ENCODE measurements around the gene SCAPER. TPM values are rescaled to one million over a fixed set of nuclear protein-coding genes. Genes with fewer than 3 reads are reported as not detected.
A peak's percentile ranks its signal among the peaks of the same experiment; 100 is the strongest.

SCAPER gene
- total RNA-seq, 2 donors from 2014 or later = 16.6 to 27.9 TPM

- intact Hi-C loops (cut with DNase I, micrococcal nuclease) = no loop called here
- peak in 1 of 2 donors; percentile 57 for DNase-seq
- peak; percentile 28 for ATAC-seq
Observed at GRCh38 chr15:76342382-76343201, 562.5 kb downstream of the SCAPER start.

DNA sequence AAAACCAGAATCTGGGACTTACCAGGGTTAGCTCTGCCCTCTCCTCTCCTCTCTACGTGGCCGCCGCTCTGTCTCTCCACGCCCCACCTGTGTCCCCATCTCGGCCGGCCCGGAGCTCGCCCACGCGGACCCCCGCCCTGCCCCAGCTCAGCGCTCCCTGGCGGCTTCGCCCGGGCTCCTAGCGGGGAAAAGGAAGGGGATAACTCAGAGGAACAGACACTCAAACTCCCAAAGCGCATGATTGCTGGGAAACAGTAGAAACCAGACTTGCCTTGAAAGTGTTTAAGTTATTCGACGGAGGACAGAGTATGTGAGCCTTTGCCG lies 563.1 kb downstream of the SCAPER start:
- ATAC-seq (no peak), DNase-seq (no peak)
- intact Hi-C loops (cut with DNase I, micrococcal nuclease) = no loop called here

GRCh38 chr15:76341366-76342057 lies 563.6 kb downstream of the SCAPER start:
- peak in 1 of 2 donors; percentile 35 for DNase-seq
- intact Hi-C loops (cut with DNase I, micrococcal nuclease) = no loop called here

DNA sequence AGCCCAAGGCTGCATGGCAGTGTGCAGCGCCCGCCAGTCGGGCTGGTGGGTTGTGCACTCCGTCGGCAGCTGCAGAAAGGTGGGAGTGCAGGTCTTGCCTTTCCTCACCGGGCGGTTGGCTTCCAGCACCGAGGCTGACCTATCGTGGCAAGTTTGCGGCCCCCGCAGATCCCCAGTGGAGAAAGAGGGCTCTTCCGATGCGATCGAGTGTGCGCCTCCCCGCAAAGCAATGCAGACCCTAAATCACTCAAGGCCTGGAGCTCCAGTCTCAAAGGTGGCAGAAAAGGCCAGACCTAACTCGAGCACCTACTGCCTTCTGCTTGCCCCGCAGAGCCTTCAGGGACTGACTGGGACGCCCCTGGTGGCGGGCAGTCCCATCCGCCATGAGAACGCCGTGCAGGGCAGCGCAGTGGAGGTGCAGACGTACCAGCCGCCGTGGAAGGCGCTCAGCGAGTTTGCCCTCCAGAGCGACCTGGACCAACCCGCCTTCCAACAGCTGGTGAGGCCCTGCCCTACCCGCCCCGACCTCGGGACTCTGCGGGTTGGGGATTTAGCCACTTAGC lies 564.3 kb downstream of the SCAPER start:
- peak; percentile 53 for ATAC-seq
- intact Hi-C loops (cut with DNase I, micrococcal nuclease) = no loop called here
- DNase-seq = peak; percentile 49 to 62

More at GRCh38 chr15:76341366-76342057, 563.6 kb downstream of the SCAPER start:
- peak; percentile 27 for ATAC-seq

DNA sequence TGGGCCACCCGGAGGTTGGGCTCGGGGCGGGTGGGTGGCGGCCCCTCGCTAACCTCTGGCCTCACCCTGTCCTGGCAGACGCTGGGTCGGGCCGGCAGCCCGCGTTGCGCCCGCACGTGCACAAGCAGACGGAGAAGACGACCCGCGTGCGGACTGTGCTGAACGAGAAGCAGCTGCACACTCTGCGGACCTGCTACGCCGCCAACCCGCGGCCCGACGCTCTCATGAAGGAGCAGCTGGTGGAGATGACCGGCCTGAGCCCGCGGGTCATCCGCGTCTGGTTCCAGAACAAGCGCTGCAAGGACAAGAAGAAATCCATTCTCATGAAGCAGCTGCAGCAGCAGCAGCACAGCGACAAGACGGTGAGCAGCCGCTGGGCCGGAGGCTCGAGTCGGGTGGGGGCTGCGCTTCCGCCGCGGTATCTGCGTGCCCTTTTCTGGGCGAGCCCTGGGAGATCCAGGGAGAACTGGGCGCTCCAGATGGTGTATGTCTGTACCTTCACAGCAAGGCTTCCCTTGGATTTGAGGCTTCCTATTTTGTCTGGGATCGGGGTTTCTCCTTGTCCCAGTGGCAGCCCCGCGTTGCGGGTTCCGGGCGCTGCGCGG lies 564.8 kb downstream of the SCAPER start:
- intact Hi-C loops (cut with DNase I, micrococcal nuclease) = no loop called here
- DNase-seq = peak in 1 of 2 donors; percentile 54
- ATAC-seq = peak; percentile 20

- intact Hi-C loops (cut with DNase I, micrococcal nuclease) = no loop called here
- no peak for DNase-seq
- no peak for ATAC-seq
Observed at GRCh38 chr15:76339305-76340197, 565.6 kb downstream of the SCAPER start.

- DNase-seq (no peak), ATAC-seq (no peak)
- intact Hi-C loops (cut with DNase I, micrococcal nuclease) = no loop called here
Observed at GRCh38 chr15:76338486-76339304, 566.4 kb downstream of the SCAPER start.

DNA sequence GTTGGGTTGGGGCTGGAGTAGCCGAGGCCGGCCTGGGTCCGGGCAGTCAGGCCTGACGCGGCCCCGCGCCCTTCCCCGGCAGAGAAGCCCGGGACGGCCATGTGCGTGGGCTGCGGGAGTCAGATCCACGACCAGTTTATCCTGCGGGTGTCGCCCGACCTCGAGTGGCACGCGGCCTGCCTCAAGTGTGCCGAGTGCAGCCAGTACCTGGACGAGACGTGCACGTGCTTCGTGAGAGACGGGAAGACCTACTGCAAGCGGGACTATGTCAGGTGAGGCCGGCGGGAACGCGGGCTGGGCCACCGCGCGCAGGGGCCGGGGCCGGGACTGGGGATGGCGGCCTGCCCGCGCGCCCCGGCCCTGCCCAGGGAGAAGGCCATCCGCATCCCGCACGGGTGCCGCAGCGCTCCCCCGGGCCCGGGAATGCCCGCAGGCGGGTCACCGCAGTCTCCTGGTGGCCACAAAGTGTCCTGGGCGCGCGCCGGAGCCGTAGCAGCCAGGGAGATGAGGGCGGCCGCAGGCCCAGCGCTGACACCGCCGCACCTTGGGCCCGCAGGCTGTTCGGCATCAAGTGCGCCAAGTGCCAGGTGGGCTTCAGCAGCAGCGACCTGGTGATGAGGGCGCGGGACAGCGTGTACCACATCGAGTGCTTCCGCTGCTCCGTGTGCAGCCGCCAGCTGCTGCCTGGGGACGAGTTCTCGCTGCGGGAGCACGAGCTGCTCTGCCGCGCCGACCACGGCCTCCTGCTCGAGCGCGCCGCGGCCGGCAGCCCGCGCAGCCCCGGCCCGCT lies 567.2 kb downstream of the SCAPER start:
- intact Hi-C loops (cut with DNase I, micrococcal nuclease) = no loop called here
- ATAC-seq (no peak), DNase-seq (no peak)

- DNase-seq (no peak), ATAC-seq (no peak)
- intact Hi-C loops (cut with DNase I, micrococcal nuclease) = no loop called here
Observed at GRCh38 chr15:76337059-76337695, 568.0 kb downstream of the SCAPER start.

GRCh38 chr15:76336254-76337058 lies 568.7 kb downstream of the SCAPER start, which contains the start of gene ISL2:
Gene ISL2, plus strand, starts transcription at chr15:76336773. Its CDS starts 111 bp downstream, at chr15:76336884.
- DNase-seq (peak; percentile 79 to 81), ATAC-seq (peak; percentile 12)
- intact Hi-C loops (cut with DNase I, micrococcal nuclease) = no loop called here

GRCh38 chr15:76335307-76336253 lies 569.6 kb downstream of the SCAPER start:
- no peak for DNase-seq
- intact Hi-C loops (cut with DNase I, micrococcal nuclease) = no loop called here
- ATAC-seq = peak; percentile 21

- ATAC-seq (no peak), DNase-seq (no peak)
- intact Hi-C loops (cut with DNase I, micrococcal nuclease) = no loop called here
Observed at GRCh38 chr15:76334438-76335306, 570.5 kb downstream of the SCAPER start.

DNA sequence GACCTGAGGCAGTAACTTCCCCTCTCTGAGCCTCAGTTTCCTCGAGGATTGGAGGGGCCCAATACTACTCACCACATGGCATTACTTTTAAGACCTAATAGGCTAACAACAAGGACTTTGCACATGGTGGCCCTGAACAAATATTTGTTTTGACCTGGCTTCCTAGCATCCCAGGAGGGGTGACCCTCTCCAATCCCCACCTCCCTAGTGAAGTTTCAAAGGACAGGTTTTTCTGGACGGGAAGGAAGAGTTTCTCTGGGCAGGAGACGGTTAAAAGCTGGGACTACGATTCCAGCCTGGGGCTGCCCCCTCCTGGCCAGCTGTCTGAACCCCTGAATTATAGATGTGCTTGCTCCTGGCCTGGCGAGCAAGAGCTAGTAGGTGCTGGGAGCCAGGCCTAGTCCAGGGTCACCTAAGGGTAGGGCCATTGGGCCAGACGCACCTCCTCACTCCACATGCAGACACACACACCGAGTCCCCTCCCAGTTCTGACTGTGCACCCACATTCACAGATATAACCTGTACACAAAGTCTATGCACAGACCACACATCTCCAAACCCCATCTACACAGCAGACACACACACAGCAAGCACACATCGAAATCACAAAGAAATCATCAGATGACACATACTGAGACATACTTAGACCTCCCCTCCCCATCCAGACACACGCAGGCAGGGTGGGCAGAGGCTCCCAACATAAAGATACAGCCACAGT lies 571.3 kb downstream of the SCAPER start:
- no peak for ATAC-seq
- intact Hi-C loops (cut with DNase I, micrococcal nuclease) = no loop called here
- DNase-seq = no peak

Data from left colon (tissue), 2 donors.